Activated CD4-positive, alpha-beta T cell treated with anti-CD3 and anti-CD28 coated beads, Interleukin-2, amount 50 U/mL, for 24 hours (primary cell): Measurements from ENCODE around the gene HSPB8.
"Not testable (repeated sequence)": the region's sequence is repeated elsewhere in the genome, so short reads cannot be mapped to it uniquely, and the experiment has no call there.

Source experiments
- DNase-seq, 2 donors: peaks; one replicate each; pipeline ENCODE4 v3.0.0-alpha.2; 2020; ENCODE audit warnings: low read depth in 1 of 2, low spot score in 1 of 2

HSPB8 gene

GRCh38 chr12:119204671-119205285 lies 26.0 kb downstream of the HSPB8 start:
- no peak for DNase-seq

GRCh38 chr12:119206348-119207062 lies 27.8 kb downstream of the HSPB8 start:
- DNase-seq, result no peak

DNA sequence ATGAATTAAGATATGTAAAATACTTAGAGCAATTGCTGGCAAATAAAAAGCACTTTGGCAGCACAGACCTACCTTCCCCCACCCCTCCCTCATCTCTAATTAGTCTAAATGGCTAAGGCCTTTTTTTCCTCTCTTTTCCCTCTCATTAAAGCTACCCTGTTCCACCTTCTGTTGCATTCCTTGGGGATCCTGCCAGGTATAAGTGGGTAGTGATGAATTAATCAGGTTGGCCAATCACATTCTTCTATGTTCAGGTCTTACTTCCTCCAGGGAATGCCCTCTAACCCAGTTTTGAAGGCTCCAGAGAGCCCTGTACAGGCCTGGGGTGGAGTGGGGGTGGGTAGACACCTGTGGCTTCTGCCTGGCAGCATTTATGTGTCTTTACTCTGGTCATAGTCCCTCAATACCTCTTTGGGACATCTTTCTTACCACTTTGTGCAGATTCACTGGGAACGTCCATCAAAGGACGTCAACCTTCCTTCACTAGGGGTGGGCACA lies 28.4 kb downstream of the HSPB8 start:
- no peak for DNase-seq

GRCh38 chr12:119208626-119209061 lies 29.9 kb downstream of the HSPB8 start:
- no peak for DNase-seq

DNA sequence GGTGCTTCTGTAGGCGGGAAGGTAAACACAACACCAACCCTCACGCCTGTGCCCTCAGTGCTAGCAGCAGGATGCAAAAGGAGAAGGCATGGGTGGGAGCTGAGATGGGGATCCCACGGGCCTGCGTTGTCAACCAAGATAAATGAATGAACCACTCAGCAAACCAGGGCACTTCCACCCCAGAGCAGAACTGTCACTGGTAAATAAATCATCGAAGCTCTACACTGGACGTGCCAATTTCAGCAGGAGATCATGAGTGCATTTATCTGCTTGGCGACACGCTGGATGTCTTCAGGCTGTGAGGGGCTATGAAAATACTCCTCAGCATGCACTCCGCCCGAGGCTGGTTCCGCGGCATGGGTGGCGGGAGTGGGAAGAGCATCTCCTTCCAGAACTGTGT lies 33.2 kb downstream of the HSPB8 start:
- no peak for DNase-seq

GRCh38 chr12:119216084-119216483 lies 37.4 kb downstream of the HSPB8 start:
- DNase-seq, result no peak

- DNase-seq, result not testable (repeated sequence)
Measured at GRCh38 chr12:119218875-119219274, 40.1 kb downstream of the HSPB8 start.

DNA sequence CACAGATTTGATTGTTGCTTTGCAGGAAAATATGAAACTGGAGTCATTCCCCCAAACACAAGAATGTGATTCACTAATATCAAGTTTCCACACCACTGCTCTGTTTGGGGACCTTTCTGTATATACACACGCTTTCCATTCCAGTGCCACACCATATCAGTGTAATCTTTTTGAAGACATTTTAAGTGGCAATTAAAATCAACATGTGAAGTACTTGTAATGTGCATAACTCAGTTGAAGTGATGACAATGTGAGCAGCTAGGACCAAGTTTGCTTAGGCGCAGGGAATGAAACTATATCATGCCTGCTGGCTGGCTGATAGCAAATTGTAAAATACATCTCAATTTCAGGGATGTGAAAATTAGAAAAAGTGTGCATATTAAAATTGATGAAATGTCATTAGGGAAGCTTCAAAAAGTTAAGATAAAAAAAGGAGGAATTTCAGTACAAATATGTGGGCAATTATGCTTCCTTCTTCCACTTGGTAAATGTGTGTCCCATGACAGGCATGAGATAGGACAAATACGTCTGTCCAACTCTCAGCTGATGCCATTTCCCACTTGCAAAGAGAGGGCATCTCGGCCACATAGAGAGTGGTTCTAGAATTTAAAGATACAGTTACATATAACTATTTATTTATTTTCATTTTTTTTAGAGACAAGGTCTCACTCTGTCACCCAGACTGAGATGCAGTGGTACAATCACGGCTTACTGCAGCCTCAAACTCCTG lies 43.7 kb downstream of the HSPB8 start:
- DNase-seq, result no peak

DNA sequence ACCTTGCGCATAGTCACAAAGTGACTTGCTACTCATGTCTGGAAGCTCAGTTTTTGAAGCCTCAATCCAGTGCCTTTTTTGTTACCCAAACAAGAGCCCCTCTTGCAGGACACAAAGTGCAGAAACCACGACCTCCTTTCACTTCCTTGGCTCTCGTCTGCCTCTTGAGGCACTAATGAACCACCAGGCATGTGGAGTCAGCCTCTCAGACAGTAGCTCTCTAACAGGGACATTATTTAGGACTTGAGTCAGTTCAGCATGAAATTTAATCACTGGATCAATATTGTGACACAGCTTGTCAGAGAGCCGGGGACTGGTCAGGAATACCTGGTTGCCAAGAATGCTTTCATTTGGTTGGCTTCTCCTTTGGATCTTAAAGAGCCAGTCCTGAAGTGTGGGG lies 46.7 kb downstream of the HSPB8 start:
- DNase-seq, result no peak

DNA sequence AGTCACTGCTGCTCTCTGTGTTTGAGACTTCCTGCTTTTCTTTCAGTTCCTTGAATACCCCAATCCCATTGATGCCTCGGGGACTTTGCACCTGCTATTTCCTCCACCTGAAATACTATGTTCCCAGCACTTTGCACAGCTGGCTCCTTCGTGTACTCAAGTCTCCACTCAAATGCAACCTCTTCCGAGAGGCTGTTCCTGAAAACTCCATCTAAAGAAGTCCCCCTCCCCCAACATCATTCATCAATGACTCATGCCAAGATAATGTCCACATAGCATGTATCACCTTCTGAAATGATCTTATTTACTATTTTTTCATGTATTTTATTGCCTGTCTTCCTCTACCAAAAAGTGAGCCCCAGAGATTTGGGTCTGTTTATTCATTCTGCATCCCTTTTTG lies 48.6 kb downstream of the HSPB8 start:
- DNase-seq, result no peak

GRCh38 chr12:119229205-119229604 lies 50.5 kb downstream of the HSPB8 start:
- no peak for DNase-seq

- no peak for DNase-seq
Measured at GRCh38 chr12:119229837-119230236, 51.1 kb downstream of the HSPB8 start.

DNA sequence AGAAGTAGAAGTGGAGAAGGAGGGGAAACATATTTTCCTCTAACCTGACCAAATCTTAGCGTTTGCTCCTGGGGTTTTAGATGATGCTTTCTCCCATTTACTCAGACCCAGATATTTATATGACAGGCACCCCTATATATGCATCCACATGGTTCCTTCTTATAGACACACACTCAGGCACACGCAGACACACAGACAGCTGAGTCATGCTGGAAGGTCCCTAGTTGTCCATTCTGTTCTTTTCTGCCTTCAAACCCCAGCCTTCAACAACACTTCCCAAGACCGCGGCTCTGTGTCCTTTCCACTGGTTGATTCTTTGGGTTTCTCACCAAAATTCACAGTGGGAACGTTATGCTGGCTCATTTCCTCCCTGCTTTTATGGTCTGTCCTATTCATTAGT lies 52.1 kb downstream of the HSPB8 start:
- DNase-seq, result no peak

DNA sequence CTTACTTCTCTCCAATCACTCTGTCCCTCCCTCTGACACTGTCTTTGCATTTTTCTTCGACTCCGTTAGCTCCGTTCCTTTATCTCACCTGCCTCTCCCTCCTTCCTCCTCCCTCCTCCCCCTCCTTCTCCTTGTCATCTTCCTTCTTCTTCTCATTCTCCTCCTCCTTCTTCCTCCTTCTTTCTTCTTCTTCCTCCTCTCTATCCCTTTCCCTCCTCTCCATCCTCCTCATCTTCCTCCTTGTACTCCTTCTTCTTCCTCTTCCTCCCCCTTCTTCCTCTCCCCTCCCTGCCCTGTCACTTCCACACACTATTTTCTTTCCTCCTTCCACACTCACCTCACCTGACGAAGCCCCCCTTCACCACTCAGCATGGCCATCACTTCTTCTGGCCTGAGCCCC lies 53.0 kb downstream of the HSPB8 start:
- DNase-seq, result no peak

GRCh38 chr12:119235197-119235751 lies 56.5 kb downstream of the HSPB8 start:
- DNase-seq, result no peak

- DNase-seq, result no peak
Measured at GRCh38 chr12:119236372-119236771, 57.6 kb downstream of the HSPB8 start.

- DNase-seq, result no peak
Measured at GRCh38 chr12:119239040-119239439, 60.3 kb downstream of the HSPB8 start.

DNA sequence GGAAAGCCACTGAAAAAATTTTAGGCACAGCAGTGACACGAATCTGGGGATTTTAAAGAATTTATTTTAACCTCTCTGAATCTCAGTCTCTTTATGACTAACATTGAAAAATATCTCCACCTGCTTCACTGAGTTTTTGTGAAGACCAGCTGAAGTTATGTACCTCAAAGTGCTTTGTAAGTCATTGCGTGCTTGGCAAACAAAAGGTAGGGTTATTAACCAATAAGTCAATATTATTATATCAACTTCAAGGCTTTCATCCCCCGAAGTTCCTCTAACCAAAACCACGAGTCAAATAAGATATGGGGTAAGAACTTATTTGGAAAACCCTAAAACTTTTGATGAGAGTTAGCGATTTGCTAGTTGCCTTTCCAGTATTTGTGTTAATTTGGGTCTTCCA lies 62.3 kb downstream of the HSPB8 start:
- no peak for DNase-seq

- DNase-seq, result no peak
Measured at GRCh38 chr12:119241580-119242169, 62.9 kb downstream of the HSPB8 start.
